ENCODE measurements around the gene KDM1A. TPM values are rescaled to one million over a fixed set of nuclear protein-coding genes. Genes with fewer than 3 reads are reported as not detected.
A peak's percentile ranks its signal among the peaks of the same experiment; 100 is the strongest.

The KDM1A gene
- total and polyA plus RNA-seq, 9 of the 15 experiments (the other 6 are each of a cell fraction or from before 2014, with no cell fraction given): 59.2 to 181 (median 168) TPM

DNA sequence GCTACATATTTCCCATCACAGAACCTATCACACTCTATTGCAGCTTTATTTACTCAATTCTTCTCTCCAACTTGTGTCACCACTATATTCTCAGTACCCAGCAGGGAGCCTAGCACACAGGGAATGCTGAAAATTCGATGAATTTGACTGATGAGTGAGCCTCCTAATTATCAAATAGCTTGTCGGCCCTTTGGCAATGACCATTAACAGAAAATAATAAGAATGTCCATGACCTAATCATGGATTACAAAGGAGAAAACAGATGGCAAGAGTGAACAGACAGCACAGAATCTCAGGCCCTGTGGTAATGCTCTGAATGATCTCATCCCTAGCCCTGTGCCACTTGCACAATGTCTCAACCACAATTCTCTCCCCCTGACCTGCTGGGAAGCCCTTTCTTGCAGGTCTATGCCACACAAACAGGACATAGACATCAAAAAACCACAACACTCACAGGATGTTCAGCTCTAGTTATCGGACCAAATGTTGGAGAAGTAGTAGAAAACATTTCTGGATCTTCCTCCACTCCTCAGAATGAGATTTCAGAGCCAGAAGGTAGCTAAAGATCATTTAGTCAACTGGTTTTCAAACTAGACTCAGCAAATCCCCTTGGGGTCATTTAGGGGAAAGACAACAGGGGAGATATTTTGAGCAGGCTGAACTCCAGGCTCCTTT, 80.9 kb downstream of the KDM1A start (continued):
- TF ChIP-seq, protein P1, sequence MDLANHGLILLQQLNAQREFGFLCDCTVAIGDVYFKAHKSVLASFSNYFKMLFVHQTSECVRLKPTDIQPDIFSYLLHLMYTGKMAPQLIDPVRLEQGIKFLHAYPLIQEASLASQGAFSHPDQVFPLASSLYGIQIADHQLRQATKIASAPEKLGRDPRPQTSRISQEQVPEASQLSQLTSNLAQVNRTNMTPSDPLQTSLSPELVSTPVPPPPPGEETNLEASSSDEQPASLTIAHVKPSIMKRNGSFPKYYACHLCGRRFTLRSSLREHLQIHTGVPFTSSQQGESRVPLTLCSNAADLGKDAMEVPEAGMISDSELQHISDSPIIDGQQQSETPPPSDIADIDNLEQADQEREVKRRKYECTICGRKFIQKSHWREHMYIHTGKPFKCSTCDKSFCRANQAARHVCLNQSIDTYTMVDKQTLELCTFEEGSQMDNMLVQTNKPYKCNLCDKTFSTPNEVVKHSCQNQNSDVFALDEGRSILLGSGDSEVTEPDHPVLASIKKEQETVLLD (IDR thresholded peaks at IDR 0.05): no peak
- no peak for TF ChIP-seq ESRRB (CRISPR knock-in tag; IDR thresholded peaks at IDR 0.05; ENCODE audit: borderline replicate concordance)
- TF ChIP-seq NEUROD1 (IDR thresholded peaks at IDR 0.05; ENCODE audit: borderline replicate concordance, low read depth, low read length, partially characterized antibody): no peak
- TF ChIP-seq ZNF764 (CRISPR knock-in tag; IDR thresholded peaks at IDR 0.05; ENCODE audit: low read depth): no peak
- no peak for TF ChIP-seq MCM3 (IDR thresholded peaks at IDR 0.05)
- TF ChIP-seq HDAC8 (tag; IDR thresholded peaks at IDR 0.05): no peak

DNA sequence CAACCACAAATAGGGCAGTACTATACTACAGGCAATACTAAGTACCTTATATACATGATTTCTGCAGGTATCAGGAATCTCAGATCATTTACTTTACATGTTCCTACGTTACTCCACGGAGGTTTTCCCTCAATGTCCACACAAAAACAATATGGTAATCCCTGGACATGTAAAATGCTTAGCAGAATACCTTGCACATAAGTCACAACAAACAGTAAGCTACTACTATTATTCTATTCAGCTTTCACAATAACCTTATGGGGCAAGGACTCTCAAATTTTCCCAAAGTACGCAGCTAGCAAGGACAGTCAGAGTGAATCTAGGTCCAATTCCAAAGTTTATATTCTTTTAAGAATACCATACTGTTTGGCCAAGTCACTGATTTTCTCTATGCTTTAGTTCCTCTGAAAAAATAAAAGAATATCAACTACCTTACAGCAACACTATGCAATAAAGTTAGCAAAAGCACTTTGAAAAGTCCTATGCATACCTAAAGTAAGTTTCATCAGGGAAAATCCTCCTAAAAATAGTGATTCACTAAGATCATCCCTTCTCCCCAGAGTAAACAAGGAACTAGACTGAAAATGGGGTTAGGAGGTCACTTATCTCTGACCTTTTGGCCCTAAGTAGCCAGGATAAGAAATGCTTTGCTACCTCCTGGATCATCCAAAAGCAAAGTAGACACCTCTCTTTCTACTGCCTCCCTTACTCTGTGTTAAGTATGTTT, 82.0 kb downstream of the KDM1A start:
- no peak overlapping the region for H2AFZ ChIP-seq (ENCODE audit: low read depth, low read length)
- no peaks in the 10 kb centered on the region for H3K27me3 ChIP-seq (ENCODE audit: control insufficient read depth in 2 of 2, insufficient read depth in 2 of 2, low read length in 2 of 2)
- intact Hi-C loops (cut with micrococcal nuclease) (no loop called here), in situ Hi-C loops (cut with MboI) (loop anchor here (5.0 kb wide), 1 partner anchor 176 kb away; no protein-coding TSS in a partner anchor)
- H3K9me1 ChIP-seq (ENCODE audit: control insufficient read depth, insufficient read depth, low read length): no peaks in the 10 kb centered on the region
- no peak overlapping the region for H3K27ac ChIP-seq (ENCODE audit: extremely low read depth, low read depth, low read length)
- no TSS peak for BruUV-seq (replicated peaks)
- H3K9me3 ChIP-seq (replicated peaks; ENCODE audit: control insufficient read depth, insufficient read depth, low read depth, low read length): no peaks in the 10 kb centered on the region
- no peak overlapping the region for H3K4me3 ChIP-seq
- no peak overlapping the region for H3K9ac ChIP-seq (ENCODE audit: insufficient read depth in 1 of 2, low read depth in 2 of 2, low read length in 2 of 2)
- peaks cover 0 to 24% of the 10 kb centered on the region in 2 experiments; a peak in 4 of 5 replicates for H3K4me1 ChIP-seq (replicated peaks in 1 of 2; ENCODE audit: control insufficient read depth in 2 of 2, insufficient read depth in 2 of 2, low read length in 2 of 2)
- DNase-seq (ENCODE audit: extremely low read depth in 1 of 4, low spot score in 3 of 4) (no peak), FAIRE-seq (no peak), ATAC-seq (no peak)
- peaks cover 9% of the 10 kb centered on the region; the same call in 1 of the 2 replicates for H4K20me1 ChIP-seq (replicated peaks; ENCODE audit: control insufficient read depth, insufficient read depth, low read length)
- CTCF ChIA-PET (ENCODE audit: low intra/inter-chr PET ratio): interaction anchor here (7.0 kb wide), 1 partner anchor 82 kb away, joined by 141 read pairs; no protein-coding TSS in a partner anchor
- 51% methylated on average over 3 of the region's 3 CpGs for WGBS (ENCODE audit: insufficient coverage, low coverage, missing lambda C conversion rate)
- H3K36me3 ChIP-seq (ENCODE audit: control insufficient read depth, insufficient read depth, low read length): no peaks in the 10 kb centered on the region
- H3K4me2 ChIP-seq (ENCODE audit: insufficient read depth, low read length): no peak overlapping the region
- POLR2A ChIA-PET: interaction anchor here (0.8 to 1.2 kb wide), 4 partner anchors 8 to 72 kb away, joined by 3 to 4 read pairs (median 4); no protein-coding TSS in a partner anchor
- no peaks in the 10 kb centered on the region; the same call in 2 of the 3 replicates for H3K79me2 ChIP-seq (ENCODE audit: control insufficient read depth, insufficient read depth, low read length)
- TF ChIP-seq CREBBP (IDR thresholded peaks at IDR 0.05; ENCODE audit: low read depth, low read length) (no peak), LCOR (CRISPR knock-in tag; IDR thresholded peaks at IDR 0.05) (no peak), MBD2 (IDR thresholded peaks at IDR 0.05; ENCODE audit: borderline replicate concordance, low read depth) (no peak), ZNF77 (CRISPR knock-in tag; IDR thresholded peaks at IDR 0.05) (no peak), JUND (IDR thresholded peaks at IDR 0.05; ENCODE audit: borderline replicate concordance, low read depth, low read length) (peak; percentile 29; the same call in 1 of the 2 replicates), JUND (tag; IDR thresholded peaks at IDR 0.05; ENCODE audit: borderline replicate concordance, low read depth, low read length) (no peak), KDM1A (IDR thresholded peaks at IDR 0.05) (peak; percentile 51 to 55; a peak in 3 of 4 replicates), FOSL1 (tag; conservative IDR thresholded peaks at IDR 0.05) (peak; percentile 32; the same call in 1 of the 2 replicates)
- TF ChIP-seq, protein P2, sequence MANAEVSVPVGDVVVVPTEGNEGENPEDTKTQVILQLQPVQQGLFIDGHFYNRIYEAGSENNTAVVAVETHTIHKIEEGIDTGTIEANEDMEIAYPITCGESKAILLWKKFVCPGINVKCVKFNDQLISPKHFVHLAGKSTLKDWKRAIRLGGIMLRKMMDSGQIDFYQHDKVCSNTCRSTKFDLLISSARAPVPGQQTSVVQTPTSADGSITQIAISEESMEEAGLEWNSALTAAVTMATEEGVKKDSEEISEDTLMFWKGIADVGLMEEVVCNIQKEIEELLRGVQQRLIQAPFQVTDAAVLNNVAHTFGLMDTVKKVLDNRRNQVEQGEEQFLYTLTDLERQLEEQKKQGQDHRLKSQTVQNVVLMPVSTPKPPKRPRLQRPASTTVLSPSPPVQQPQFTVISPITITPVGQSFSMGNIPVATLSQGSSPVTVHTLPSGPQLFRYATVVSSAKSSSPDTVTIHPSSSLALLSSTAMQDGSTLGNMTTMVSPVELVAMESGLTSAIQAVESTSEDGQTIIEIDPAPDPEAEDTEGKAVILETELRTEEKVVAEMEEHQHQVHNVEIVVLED (CRISPR knock-in tag; IDR thresholded peaks at IDR 0.05): no peak

Measured in K562 (cell line).